IMR-90 (cell line): ENCODE measurements around the gene PPFIA1.

Experiments used
- BHLHE40 ChIP-seq: fragments of 150-350 bp; IDR thresholded peaks from 2 replicates; pipeline ENCODE4 v1.6.1; 2016; ENCODE audit warnings: mild to moderate bottlenecking, low read depth, low read length
- CHD1 ChIP-seq: IDR thresholded peaks from 2 replicates; pipeline ENCODE4 v1.6.1; 2012; ENCODE audit warnings: low read depth, low read length, improper control_type of control experiment
- CTCF ChIP-seq: conservative IDR thresholded peaks from 2 replicates; pipeline ENCODE4 v1.5.1; 2012; ENCODE audit warnings: mild to moderate bottlenecking, low read depth, low read length, improper control_type of control experiment
- POLR2A ChIP-seq: IDR thresholded peaks from 2 replicates; pipeline ENCODE4 v1.6.1; 2012; ENCODE audit warnings: mild to moderate bottlenecking, low read depth, low read length
- RAD21 ChIP-seq: IDR thresholded peaks from 2 replicates; pipeline ENCODE4 v1.6.1; 2012; ENCODE audit warnings: low read length, improper control_type of control experiment
- SMC3 ChIP-seq: fragments of 150-350 bp; IDR thresholded peaks from 2 replicates; pipeline ENCODE4 v1.6.1; 2016; ENCODE audit warnings: low read depth, mild to moderate bottlenecking, antibody characterized with exemption, low read length, moderate library complexity
- USF2 ChIP-seq: fragments of 150-350 bp; IDR thresholded peaks from 2 replicates; pipeline ENCODE4 v1.6.1; 2017; ENCODE audit warnings: mild to moderate bottlenecking, antibody characterized with exemption, low read length, low read depth

- TF ChIP-seq CTCF (no peak), SMC3 (no peak), USF2 (no peak), POLR2A (no peak), CHD1 (no peak), BHLHE40 (no peak), RAD21 (no peak)
Observed at GRCh38 chr11:70400643-70401042, 130.2 kb downstream of the PPFIA1 start.
